HG03025 (cell line): ENCODE results near the gene FASN.

ENCODE experiments used
- ATAC-seq: cut with Tn5 transposase; IDR thresholded peaks from one replicate; pipeline ENCODE4 v1.9.1; 2021; ENCODE audit warnings: mild to moderate bottlenecking, moderate library complexity; ENCODE audit not compliant: unreplicated experiment, low FRiP score

Gene FASN

DNA sequence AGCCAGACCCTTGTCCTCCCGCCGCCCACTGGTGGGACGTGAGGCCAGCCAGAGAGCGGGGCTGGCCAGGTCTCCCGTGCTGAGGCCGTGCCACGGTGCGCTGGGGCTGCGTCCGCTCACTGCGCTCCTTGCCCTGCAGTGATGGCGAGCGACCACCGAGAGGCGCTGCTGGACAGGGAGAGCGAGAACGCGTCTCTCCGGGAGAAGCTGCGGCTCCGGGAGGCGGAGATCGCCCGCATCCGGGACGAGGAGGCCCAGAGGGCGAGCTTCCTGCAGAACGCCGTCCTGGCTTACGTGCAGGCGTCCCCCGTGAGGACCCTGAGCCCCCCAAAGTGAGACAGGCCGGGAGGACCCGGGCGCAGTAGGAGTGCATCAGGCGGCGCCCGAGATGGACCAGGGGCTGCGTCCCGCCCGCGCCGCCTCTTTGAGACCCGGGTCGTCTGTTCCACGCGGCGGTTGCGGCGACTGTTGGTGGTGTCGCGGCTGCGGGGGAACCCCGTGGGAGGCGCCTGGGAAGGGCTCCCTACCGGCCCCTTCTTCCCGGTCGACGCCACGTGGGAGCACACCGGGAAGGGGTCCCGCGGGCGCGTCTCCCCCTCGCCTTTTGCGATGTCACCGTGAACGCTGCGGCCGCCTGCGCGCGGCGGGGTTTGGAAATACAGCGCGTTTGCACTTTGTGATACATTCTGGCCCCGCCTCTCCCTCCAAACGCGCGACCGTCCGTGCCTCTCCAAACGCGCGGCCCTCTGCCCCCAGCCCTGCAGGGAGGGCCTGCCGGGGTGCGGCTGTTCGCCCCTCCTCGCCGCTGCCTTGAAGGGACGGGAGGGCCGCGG lies 67.3 kb downstream of the FASN start:
- ATAC-seq = no peak

DNA sequence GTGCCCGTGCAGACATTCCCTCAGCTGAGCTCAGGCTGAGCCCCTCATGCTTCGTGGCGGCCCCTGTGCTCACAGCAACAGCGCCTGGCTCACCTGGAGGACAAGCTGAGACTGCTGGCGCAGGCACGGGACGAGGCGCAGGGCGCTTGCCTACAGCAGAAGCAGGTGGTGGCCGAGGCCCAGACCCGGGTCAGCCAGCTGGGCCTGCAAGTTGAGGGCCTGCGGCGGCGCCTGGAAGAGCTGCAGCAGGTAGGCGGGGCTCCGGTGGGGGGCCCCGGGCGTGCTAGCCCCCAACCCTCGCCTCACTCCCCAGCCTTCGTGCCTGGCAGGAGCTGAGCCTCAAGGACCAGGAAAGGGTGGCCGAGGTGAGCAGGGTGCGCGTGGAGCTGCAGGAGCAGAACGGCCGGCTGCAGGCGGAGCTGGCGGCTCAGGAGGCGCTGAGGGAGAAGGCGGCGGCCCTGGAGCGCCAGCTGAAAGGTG lies 68.0 kb downstream of the FASN start:
- no peak for ATAC-seq

DNA sequence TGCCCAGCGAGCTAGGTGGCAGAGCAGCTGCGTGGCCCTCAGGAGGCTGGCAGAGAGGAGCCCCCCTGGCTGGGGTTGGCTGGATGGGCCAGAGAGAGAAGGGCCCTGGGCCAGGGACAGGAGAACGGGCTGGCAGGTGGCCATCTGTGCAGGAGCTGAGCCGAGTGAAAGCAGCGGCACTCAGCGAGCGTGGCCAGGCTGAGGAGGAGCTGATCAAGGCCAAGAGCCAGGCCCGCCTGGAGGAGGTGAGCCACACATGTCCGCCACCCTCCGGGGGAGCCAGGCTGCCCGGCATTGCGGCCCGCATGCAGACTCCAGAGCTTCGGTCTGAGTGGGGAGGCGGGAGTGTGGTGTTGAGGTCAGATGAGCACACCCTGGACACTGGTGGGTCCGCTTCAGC lies 68.6 kb downstream of the FASN start:
- no peak for ATAC-seq

DNA sequence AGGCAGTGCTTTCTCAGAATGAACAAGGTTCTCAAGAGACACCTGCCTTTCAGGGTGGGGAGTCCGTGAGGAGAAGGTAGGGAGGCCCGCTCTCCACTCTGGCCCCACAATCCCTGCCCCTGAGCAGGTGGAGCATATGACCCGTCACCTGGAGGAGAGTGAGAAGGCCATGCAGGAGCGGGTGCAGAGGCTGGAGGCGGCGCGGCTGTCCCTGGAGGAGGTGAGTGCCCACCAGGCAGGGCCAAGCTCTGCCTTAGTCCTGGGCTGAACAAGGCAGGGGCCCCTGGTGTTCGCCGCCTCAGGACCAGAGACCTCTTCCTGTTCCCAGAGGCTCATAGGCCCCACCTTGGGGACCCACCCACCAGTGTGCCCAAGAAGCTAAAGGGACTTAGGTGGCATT lies 69.1 kb downstream of the FASN start:
- ATAC-seq = no peak
